KOPT-K1 (cell line): ENCODE measurements around the gene PIGL.
"Not testable (repeated sequence)": the region's sequence is repeated elsewhere in the genome, so short reads cannot be mapped to it uniquely, and the experiment has no call there.

Experiments used
- H3K27ac ChIP-seq: fragments of 200-600 bp; sonication (generic); 2 replicates; pipeline ENCODE4 v1.5.1; 2016; ENCODE audit warnings: antibody characterized with exemption, mild to moderate bottlenecking, low read depth, low read length; ENCODE audit not compliant: poor library complexity, severe bottlenecking
- H3K36me3 ChIP-seq: fragments of 200-600 bp; sonication (generic); 2 replicates; pipeline ENCODE4 v1.5.1; 2017; ENCODE audit warnings: antibody characterized with exemption, mild to moderate bottlenecking, low read length, moderate library complexity; ENCODE audit not compliant: insufficient read depth
- H3K9me3 ChIP-seq: fragments of 200-600 bp; sonication (generic); 2 replicates; pipeline ENCODE4 v1.5.1; 2017; ENCODE audit warnings: antibody characterized with exemption, low read length, mild to moderate bottlenecking; ENCODE audit not compliant: insufficient read depth, poor library complexity, severe bottlenecking

Gene PIGL

GRCh38 chr17:16300554-16300953 lies 83.5 kb downstream of the PIGL start:
- Histone ChIP-seq H3K36me3 (peaks cover 24% of the 10 kb centered on the region), H3K9me3 (no peaks in the 10 kb centered on the region), H3K27ac (no peak overlapping the region)

GRCh38 chr17:16301963-16302855 lies 85.2 kb downstream of the PIGL start:
- no peak overlapping the region for H3K27ac ChIP-seq
- H3K36me3 ChIP-seq = peaks cover 30% of the 10 kb centered on the region
- no peaks in the 10 kb centered on the region for H3K9me3 ChIP-seq

GRCh38 chr17:16302856-16303255 lies 85.8 kb downstream of the PIGL start:
- Histone ChIP-seq H3K27ac (no peak overlapping the region), H3K9me3 (no peaks in the 10 kb centered on the region), H3K36me3 (peaks cover 30% of the 10 kb centered on the region)

GRCh38 chr17:16304830-16305229 lies 87.8 kb downstream of the PIGL start:
- Histone ChIP-seq H3K27ac (no peak overlapping the region), H3K9me3 (no peaks in the 10 kb centered on the region), H3K36me3 (peaks cover 28% of the 10 kb centered on the region)

- Histone ChIP-seq H3K27ac (no peak overlapping the region), H3K36me3 (peaks cover 23% of the 10 kb centered on the region), H3K9me3 (no peaks in the 10 kb centered on the region)
Measured at GRCh38 chr17:16306211-16306610, 89.2 kb downstream of the PIGL start.

- H3K36me3 ChIP-seq, H3K9me3 ChIP-seq, H3K27ac ChIP-seq: not testable (repeated sequence)
Measured at GRCh38 chr17:16312061-16312460, 95.1 kb downstream of the PIGL start.

GRCh38 chr17:16313139-16314090 lies 96.4 kb downstream of the PIGL start:
- no peaks in the 10 kb centered on the region; the same call in 1 of the 2 replicates for H3K36me3 ChIP-seq
- H3K27ac ChIP-seq = no peak overlapping the region

GRCh38 chr17:16314189-16314588 lies 97.2 kb downstream of the PIGL start:
- Histone ChIP-seq H3K27ac (no peak overlapping the region), H3K9me3 (no peaks in the 10 kb centered on the region), H3K36me3 (no peaks in the 10 kb centered on the region; the same call in 1 of the 2 replicates)

More at GRCh38 chr17:16313139-16314090, 96.4 kb downstream of the PIGL start:
- H3K9me3 ChIP-seq = no peaks in the 10 kb centered on the region

- no peaks in the 10 kb centered on the region for H3K9me3 ChIP-seq
- no peaks in the 10 kb centered on the region; the same call in 1 of the 2 replicates for H3K36me3 ChIP-seq
- H3K27ac ChIP-seq = no peak overlapping the region
Measured at GRCh38 chr17:16314859-16315258, 97.8 kb downstream of the PIGL start.

GRCh38 chr17:16319969-16320368 lies 103.0 kb downstream of the PIGL start:
- H3K27ac ChIP-seq = no peak overlapping the region
- no peaks in the 10 kb centered on the region for H3K9me3 ChIP-seq
- no peaks in the 10 kb centered on the region; the same call in 1 of the 2 replicates for H3K36me3 ChIP-seq

- no peaks in the 10 kb centered on the region for H3K9me3 ChIP-seq
Measured at GRCh38 chr17:16322636-16323035, 105.6 kb downstream of the PIGL start.

GRCh38 chr17:16325964-16326363 lies 109.0 kb downstream of the PIGL start:
- H3K36me3 ChIP-seq = peaks cover 23% of the 10 kb centered on the region
- no peak overlapping the region for H3K27ac ChIP-seq
- H3K9me3 ChIP-seq = no peaks in the 10 kb centered on the region

More at GRCh38 chr17:16322636-16323035, 105.6 kb downstream of the PIGL start:
- Histone ChIP-seq H3K36me3 (peaks cover 23% of the 10 kb centered on the region), H3K27ac (no peak overlapping the region)

GRCh38 chr17:16327018-16327417 lies 110.0 kb downstream of the PIGL start:
- H3K9me3 ChIP-seq = no peaks in the 10 kb centered on the region
- no peak overlapping the region for H3K27ac ChIP-seq

GRCh38 chr17:16328997-16329396 lies 112.0 kb downstream of the PIGL start:
- Histone ChIP-seq H3K27ac (no peak overlapping the region), H3K36me3 (peaks cover 23% of the 10 kb centered on the region), H3K9me3 (no peaks in the 10 kb centered on the region)

More at GRCh38 chr17:16327018-16327417, 110.0 kb downstream of the PIGL start:
- H3K36me3 ChIP-seq = peaks cover 23% of the 10 kb centered on the region
